ENCODE results near the gene ADNP2. TPM values are rescaled to one million over a fixed set of nuclear protein-coding genes. Genes with fewer than 3 reads are reported as not detected.

Gene ADNP2
- total and polyA plus RNA-seq, 4 donors = 3.1 to 20.1 (median 11.3) TPM

- Histone ChIP-seq H3K9me3 (ENCODE audit: control insufficient read depth, low read length) (no peaks in the 10 kb centered on the region), H3K27ac (ENCODE audit: low read depth in 1 of 2, low read length in 2 of 2) (no peak overlapping the region), H3K4me3 (ENCODE audit: low read length in 2 of 2) (no peak overlapping the region), H3K27me3 (ENCODE audit: control insufficient read depth in 1 of 2, insufficient read depth in 2 of 2, low read length in 1 of 2) (no peaks in the 10 kb centered on the region), H3K4me1 (ENCODE audit: control insufficient read depth in 1 of 2, insufficient read depth in 2 of 2, low read length in 2 of 2) (no peaks in the 10 kb centered on the region), H3K36me3 (ENCODE audit: control insufficient read depth in 1 of 2, insufficient read depth in 2 of 2, low read length in 1 of 2) (no peaks in the 10 kb centered on the region)
- ATAC-seq (ENCODE audit: low FRiP score) = no peak
- 92 to 93% methylated on average over 30 of the region's 30 CpGs for WGBS, 2 donors
- intact Hi-C loops (cut with DNase I) = no loop called here
- DNase-seq = peak in 1 of 2 donors; percentile 54
Observed at GRCh38 chr18:80178935-80179818, 70.1 kb downstream of the ADNP2 start.

- Histone ChIP-seq H3K4me1 (ENCODE audit: control insufficient read depth in 1 of 2, insufficient read depth in 2 of 2, low read length in 2 of 2) (no peaks in the 10 kb centered on the region), H3K36me3 (ENCODE audit: control insufficient read depth in 1 of 2, insufficient read depth in 2 of 2, low read length in 1 of 2) (no peaks in the 10 kb centered on the region), H3K4me3 (ENCODE audit: low read length in 2 of 2) (no peak overlapping the region), H3K27me3 (ENCODE audit: control insufficient read depth in 1 of 2, insufficient read depth in 2 of 2, low read length in 1 of 2) (no peaks in the 10 kb centered on the region), H3K27ac (ENCODE audit: low read depth in 1 of 2, low read length in 2 of 2) (no peak overlapping the region), H3K9me3 (ENCODE audit: control insufficient read depth, low read length) (no peaks in the 10 kb centered on the region)
- WGBS, 2 donors = 90% methylated on average over 20 of the region's 20 CpGs
- ATAC-seq (ENCODE audit: low FRiP score) (no peak), DNase-seq (peak in 1 of 2 donors; percentile 71)
- intact Hi-C loops (cut with DNase I) = no loop called here
Observed at GRCh38 chr18:80179857-80180558, 70.9 kb downstream of the ADNP2 start.

- Histone ChIP-seq H3K9me3 (ENCODE audit: control insufficient read depth, low read length) (no peaks in the 10 kb centered on the region), H3K4me1 (ENCODE audit: control insufficient read depth in 1 of 2, insufficient read depth in 2 of 2, low read length in 2 of 2) (no peaks in the 10 kb centered on the region), H3K27me3 (ENCODE audit: control insufficient read depth in 1 of 2, insufficient read depth in 2 of 2, low read length in 1 of 2) (no peaks in the 10 kb centered on the region), H3K27ac (ENCODE audit: low read depth in 1 of 2, low read length in 2 of 2) (no peak overlapping the region), H3K36me3 (ENCODE audit: control insufficient read depth in 1 of 2, insufficient read depth in 2 of 2, low read length in 1 of 2) (no peaks in the 10 kb centered on the region), H3K4me3 (ENCODE audit: low read length in 2 of 2) (no peak overlapping the region)
- 95 to 96% methylated on average over 33 of the region's 33 CpGs for WGBS, 2 donors
- intact Hi-C loops (cut with DNase I) = no loop called here
- ATAC-seq (ENCODE audit: low FRiP score) = no peak
- DNase-seq = peak in 1 of 2 donors; percentile 65
Observed at GRCh38 chr18:80180778-80181564, 71.9 kb downstream of the ADNP2 start.

- H3K4me1 ChIP-seq (ENCODE audit: control insufficient read depth in 1 of 2, insufficient read depth in 2 of 2, low read length in 2 of 2) = no peaks in the 10 kb centered on the region
- no peaks in the 10 kb centered on the region for H3K36me3 ChIP-seq (ENCODE audit: control insufficient read depth in 1 of 2, insufficient read depth in 2 of 2, low read length in 1 of 2)
- H3K9me3 ChIP-seq (ENCODE audit: control insufficient read depth, low read length) = no peaks in the 10 kb centered on the region
- 88% methylated on average over 12 of the region's 12 CpGs for WGBS, 2 donors
- DNase-seq (peak in 1 of 2 donors; percentile 46), ATAC-seq (ENCODE audit: low FRiP score) (no peak)
- no peak overlapping the region for H3K27ac ChIP-seq (ENCODE audit: low read depth in 1 of 2, low read length in 2 of 2)
- no peak overlapping the region for H3K4me3 ChIP-seq (ENCODE audit: low read length in 2 of 2)
- no peaks in the 10 kb centered on the region for H3K27me3 ChIP-seq (ENCODE audit: control insufficient read depth in 1 of 2, insufficient read depth in 2 of 2, low read length in 1 of 2)
- intact Hi-C loops (cut with DNase I) = no loop called here
Observed at GRCh38 chr18:80181642-80182461, 72.8 kb downstream of the ADNP2 start.

- peak in 1 of 2 donors; percentile 26 for DNase-seq
- WGBS, 2 donors = 84 to 86% methylated on average over 9 of the region's 9 CpGs
Observed at GRCh38 chr18:80182855-80183254, 73.8 kb downstream of the ADNP2 start.

GRCh38 chr18:80183273-80184050 lies 74.4 kb downstream of the ADNP2 start:
- no peaks in the 10 kb centered on the region for H3K9me3 ChIP-seq (ENCODE audit: control insufficient read depth, low read length)
- H3K27me3 ChIP-seq (ENCODE audit: control insufficient read depth in 1 of 2, insufficient read depth in 2 of 2, low read length in 1 of 2) = no peaks in the 10 kb centered on the region
- no peak overlapping the region for H3K4me3 ChIP-seq (ENCODE audit: low read length in 2 of 2)
- WGBS, 2 donors = 84 to 91% methylated on average over 13 of the region's 13 CpGs
- ATAC-seq (ENCODE audit: low FRiP score) (no peak), DNase-seq (peak in 1 of 2 donors; percentile 13)
- H3K36me3 ChIP-seq (ENCODE audit: control insufficient read depth in 1 of 2, insufficient read depth in 2 of 2, low read length in 1 of 2) = no peaks in the 10 kb centered on the region
- H3K27ac ChIP-seq (ENCODE audit: low read depth in 1 of 2, low read length in 2 of 2) = no peak overlapping the region
- H3K4me1 ChIP-seq (ENCODE audit: control insufficient read depth in 1 of 2, insufficient read depth in 2 of 2, low read length in 2 of 2) = no peaks in the 10 kb centered on the region
- intact Hi-C loops (cut with DNase I) = no loop called here

More at GRCh38 chr18:80182855-80183254, 73.8 kb downstream of the ADNP2 start:
- no peaks in the 10 kb centered on the region for H3K4me1 ChIP-seq (ENCODE audit: control insufficient read depth in 1 of 2, insufficient read depth in 2 of 2, low read length in 2 of 2)
- no peak for ATAC-seq (ENCODE audit: low FRiP score)
- intact Hi-C loops (cut with DNase I) = no loop called here
- no peaks in the 10 kb centered on the region for H3K36me3 ChIP-seq (ENCODE audit: control insufficient read depth in 1 of 2, insufficient read depth in 2 of 2, low read length in 1 of 2)
- no peak overlapping the region for H3K4me3 ChIP-seq (ENCODE audit: low read length in 2 of 2)
- H3K27ac ChIP-seq (ENCODE audit: low read depth in 1 of 2, low read length in 2 of 2) = no peak overlapping the region
- no peaks in the 10 kb centered on the region for H3K9me3 ChIP-seq (ENCODE audit: control insufficient read depth, low read length)
- no peaks in the 10 kb centered on the region for H3K27me3 ChIP-seq (ENCODE audit: control insufficient read depth in 1 of 2, insufficient read depth in 2 of 2, low read length in 1 of 2)

- DNase-seq (peak in 1 of 2 donors; percentile 35), ATAC-seq (ENCODE audit: low FRiP score) (no peak)
- intact Hi-C loops (cut with DNase I) = no loop called here
- WGBS, 2 donors = 97 to 98% methylated on average over 26 of the region's 26 CpGs
- H3K27me3 ChIP-seq (ENCODE audit: control insufficient read depth in 1 of 2, insufficient read depth in 2 of 2, low read length in 1 of 2) = no peaks in the 10 kb centered on the region
- H3K4me3 ChIP-seq (ENCODE audit: low read length in 2 of 2) = no peak overlapping the region
- H3K27ac ChIP-seq (ENCODE audit: low read depth in 1 of 2, low read length in 2 of 2) = no peak overlapping the region
- no peaks in the 10 kb centered on the region for H3K36me3 ChIP-seq (ENCODE audit: control insufficient read depth in 1 of 2, insufficient read depth in 2 of 2, low read length in 1 of 2)
- no peaks in the 10 kb centered on the region for H3K4me1 ChIP-seq (ENCODE audit: control insufficient read depth in 1 of 2, insufficient read depth in 2 of 2, low read length in 2 of 2)
- no peaks in the 10 kb centered on the region for H3K9me3 ChIP-seq (ENCODE audit: control insufficient read depth, low read length)
Observed at GRCh38 chr18:80184243-80184772, 75.2 kb downstream of the ADNP2 start.

Measured in aorta (tissue), 5 donors.